ENCODE data around the gene MAGI1.

MAGI1 gene

DNA sequence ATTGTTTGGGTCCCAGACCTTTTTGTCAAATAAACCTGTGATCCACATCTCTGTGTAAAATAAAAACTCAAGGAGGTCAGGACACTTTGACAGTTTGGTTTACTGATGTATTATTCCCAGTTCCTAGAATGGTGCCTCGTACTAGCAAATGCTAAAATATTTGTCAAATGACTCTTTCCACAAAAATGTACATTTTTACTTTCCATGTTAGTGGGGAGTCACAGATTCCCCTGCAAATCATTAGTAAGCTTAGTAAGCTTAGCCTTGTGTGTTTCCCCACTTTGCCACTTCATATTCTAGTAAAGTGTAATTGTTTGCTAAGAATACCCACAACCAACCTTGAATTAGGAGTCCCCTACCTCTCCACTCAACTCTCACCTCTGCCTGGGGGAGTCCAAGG, 2.4 kb upstream of the MAGI1 start:
- TF ChIP-seq ISL1 (CRISPR knock-in tag; IDR thresholded peaks at IDR 0.05) (no peak), ZNF565 (CRISPR knock-in tag; conservative IDR thresholded peaks at IDR 0.05; ENCODE audit: low read depth) (no peak), CSDC2 (CRISPR knock-in tag; IDR thresholded peaks at IDR 0.05) (no peak), SNAI2 (CRISPR knock-in tag; IDR thresholded peaks at IDR 0.05) (no peak), ZNF8 (CRISPR knock-in tag; IDR thresholded peaks at IDR 0.05) (no peak), ESRRG (CRISPR knock-in tag; IDR thresholded peaks at IDR 0.05) (no peak)
- TF ChIP-seq, protein P1, sequence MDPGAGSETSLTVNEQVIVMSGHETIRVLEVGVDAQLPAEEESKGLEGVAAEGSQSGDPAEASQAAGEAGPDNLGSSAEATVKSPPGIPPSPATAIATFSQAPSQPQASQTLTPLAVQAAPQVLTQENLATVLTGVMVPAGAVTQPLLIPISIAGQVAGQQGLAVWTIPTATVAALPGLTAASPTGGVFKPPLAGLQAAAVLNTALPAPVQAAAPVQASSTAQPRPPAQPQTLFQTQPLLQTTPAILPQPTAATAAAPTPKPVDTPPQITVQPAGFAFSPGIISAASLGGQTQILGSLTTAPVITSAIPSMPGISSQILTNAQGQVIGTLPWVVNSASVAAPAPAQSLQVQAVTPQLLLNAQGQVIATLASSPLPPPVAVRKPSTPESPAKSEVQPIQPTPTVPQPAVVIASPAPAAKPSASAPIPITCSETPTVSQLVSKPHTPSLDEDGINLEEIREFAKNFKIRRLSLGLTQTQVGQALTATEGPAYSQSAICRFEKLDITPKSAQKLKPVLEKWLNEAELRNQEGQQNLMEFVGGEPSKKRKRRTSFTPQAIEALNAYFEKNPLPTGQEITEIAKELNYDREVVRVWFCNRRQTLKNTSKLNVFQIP (CRISPR knock-in tag; IDR thresholded peaks at IDR 0.05; ENCODE audit: borderline replicate concordance, low read depth): no peak
- no peak for ATAC-seq

DNA sequence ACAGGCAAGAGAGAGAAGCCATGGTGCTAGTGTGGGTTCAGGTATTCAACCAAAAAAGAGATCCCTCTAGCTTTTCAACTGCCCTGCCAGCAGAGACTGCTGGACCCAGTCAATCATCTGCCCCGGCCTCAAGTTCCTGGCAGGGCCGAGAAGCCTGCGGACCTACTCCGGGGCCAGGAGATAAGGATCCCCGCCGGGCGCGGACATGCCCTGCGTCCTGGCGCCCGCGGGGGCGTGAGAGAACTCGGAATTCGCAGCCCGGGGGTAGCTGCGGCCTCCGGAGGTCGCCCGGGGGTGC, 821 bp upstream of the MAGI1 start:
- ATAC-seq: peak; percentile 28
- TF ChIP-seq, protein P2, sequence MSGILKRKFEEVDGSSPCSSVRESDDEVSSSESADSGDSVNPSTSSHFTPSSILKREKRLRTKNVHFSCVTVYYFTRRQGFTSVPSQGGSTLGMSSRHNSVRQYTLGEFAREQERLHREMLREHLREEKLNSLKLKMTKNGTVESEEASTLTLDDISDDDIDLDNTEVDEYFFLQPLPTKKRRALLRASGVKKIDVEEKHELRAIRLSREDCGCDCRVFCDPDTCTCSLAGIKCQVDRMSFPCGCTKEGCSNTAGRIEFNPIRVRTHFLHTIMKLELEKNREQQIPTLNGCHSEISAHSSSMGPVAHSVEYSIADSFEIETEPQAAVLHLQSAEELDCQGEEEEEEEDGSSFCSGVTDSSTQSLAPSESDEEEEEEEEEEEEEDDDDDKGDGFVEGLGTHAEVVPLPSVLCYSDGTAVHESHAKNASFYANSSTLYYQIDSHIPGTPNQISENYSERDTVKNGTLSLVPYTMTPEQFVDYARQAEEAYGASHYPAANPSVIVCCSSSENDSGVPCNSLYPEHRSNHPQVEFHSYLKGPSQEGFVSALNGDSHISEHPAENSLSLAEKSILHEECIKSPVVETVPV (CRISPR knock-in tag; IDR thresholded peaks at IDR 0.05): no peak
- TF ChIP-seq ZC3H10 (CRISPR knock-in tag; IDR thresholded peaks at IDR 0.05) (no peak), ZFP3 (CRISPR knock-in tag; IDR thresholded peaks at IDR 0.05) (peak; percentile 35; the same call in 1 of the 2 replicates), ESRRG (CRISPR knock-in tag; IDR thresholded peaks at IDR 0.05) (no peak), RARB (CRISPR knock-in tag; IDR thresholded peaks at IDR 0.05) (no peak)
- TF ChIP-seq, protein P3, sequence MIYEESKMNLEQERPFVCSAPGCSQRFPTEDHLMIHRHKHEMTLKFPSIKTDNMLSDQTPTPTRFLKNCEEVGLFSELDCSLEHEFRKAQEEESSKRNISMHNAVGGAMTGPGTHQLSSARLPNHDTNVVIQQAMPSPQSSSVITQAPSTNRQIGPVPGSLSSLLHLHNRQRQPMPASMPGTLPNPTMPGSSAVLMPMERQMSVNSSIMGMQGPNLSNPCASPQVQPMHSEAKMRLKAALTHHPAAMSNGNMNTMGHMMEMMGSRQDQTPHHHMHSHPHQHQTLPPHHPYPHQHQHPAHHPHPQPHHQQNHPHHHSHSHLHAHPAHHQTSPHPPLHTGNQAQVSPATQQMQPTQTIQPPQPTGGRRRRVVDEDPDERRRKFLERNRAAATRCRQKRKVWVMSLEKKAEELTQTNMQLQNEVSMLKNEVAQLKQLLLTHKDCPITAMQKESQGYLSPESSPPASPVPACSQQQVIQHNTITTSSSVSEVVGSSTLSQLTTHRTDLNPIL (CRISPR knock-in tag; IDR thresholded peaks at IDR 0.05; ENCODE audit: low read depth): no peak

DNA sequence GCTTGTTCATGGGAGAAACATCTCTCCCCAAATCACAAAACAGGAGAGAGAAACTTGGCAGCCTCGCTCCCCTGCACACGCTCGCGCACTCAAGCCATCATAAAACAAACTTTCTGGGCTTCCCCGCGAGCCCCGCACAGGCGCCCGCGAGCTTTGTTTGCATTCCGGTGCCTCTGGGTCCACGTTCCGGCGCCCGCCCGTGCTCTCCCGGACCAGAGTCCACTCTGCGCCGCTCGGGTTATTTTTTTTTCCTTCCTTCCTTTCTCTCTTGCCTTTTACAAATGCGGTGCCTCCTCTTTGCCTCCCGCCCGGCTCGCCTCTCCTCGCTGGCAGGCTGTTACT, 363 bp downstream of the MAGI1 start:
- peak; percentile 48 for ATAC-seq
- TF ChIP-seq TOX (CRISPR knock-in tag; IDR thresholded peaks at IDR 0.05; ENCODE audit: borderline replicate concordance) (no peak), ZNF8 (CRISPR knock-in tag; IDR thresholded peaks at IDR 0.05) (no peak), ARNTL (CRISPR knock-in tag; IDR thresholded peaks at IDR 0.05; ENCODE audit: borderline replicate concordance, low read depth) (no peak), ZFP3 (CRISPR knock-in tag; IDR thresholded peaks at IDR 0.05) (no peak)

DNA sequence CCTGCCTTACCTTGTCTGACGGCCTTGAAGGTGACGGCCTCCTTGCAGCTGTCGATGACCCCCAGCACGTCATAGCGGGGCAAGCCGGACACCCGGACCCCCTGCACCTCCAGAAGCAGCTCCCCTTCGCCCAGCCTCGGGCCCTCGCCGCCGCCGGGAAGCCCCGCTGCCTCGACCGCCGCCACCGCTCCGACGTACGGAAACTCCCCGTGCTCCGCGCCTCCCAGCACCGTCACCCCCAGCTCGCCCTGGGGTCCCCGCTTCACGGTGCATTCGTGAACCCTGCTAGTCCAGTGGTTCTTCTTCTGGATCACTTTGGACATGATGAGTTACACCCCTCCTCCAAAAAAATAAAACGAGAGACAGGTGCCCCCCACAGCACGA, 740 bp downstream of the MAGI1 start:
- ATAC-seq: peak; percentile 9
- TF ChIP-seq ZC3H10 (CRISPR knock-in tag; IDR thresholded peaks at IDR 0.05): no peak

DNA sequence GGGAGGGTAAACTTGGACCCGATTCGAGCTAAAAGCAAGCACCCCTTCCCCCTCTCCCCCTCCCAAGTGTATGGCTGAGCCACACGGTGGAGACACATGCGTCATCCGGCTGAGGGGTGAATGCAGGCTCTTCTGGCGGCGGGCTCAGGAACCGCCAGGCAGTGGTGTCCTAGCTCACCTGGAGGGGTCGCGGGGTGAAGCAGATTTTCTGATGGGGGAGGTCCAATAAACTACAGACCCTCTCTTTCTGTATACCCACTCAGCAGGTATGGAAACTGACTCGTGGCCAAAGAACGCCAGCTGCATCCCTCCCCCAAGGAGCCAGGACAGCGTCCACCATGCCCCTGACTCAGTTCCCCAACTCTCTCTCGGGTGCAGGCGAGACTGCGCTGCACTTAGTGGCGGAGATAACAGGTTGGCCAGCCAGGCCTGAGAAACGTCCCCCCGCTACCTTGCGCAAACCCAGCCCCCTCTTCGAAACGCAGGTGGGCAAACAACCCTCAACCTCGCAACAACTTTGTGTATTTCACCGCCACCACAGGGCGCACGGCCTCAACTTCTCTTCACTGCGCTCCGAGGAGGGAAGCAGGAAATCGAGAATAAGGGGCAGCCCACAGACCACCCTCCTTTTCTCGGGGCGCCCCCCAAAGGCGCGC, 1.3 kb downstream of the MAGI1 start:
- ATAC-seq: peak; percentile 38
- TF ChIP-seq TOX (CRISPR knock-in tag; IDR thresholded peaks at IDR 0.05; ENCODE audit: borderline replicate concordance) (no peak), ZNF8 (CRISPR knock-in tag; IDR thresholded peaks at IDR 0.05) (no peak), TCF4 (CRISPR knock-in tag; IDR thresholded peaks at IDR 0.05; ENCODE audit: borderline replicate concordance) (no peak), ESRRG (CRISPR knock-in tag; IDR thresholded peaks at IDR 0.05) (no peak), ZNF70 (CRISPR knock-in tag; IDR thresholded peaks at IDR 0.05) (no peak), GLIS3 (CRISPR knock-in tag; IDR thresholded peaks at IDR 0.05) (no peak), RARB (CRISPR knock-in tag; IDR thresholded peaks at IDR 0.05) (no peak), OSR1 (CRISPR knock-in tag; IDR thresholded peaks at IDR 0.05) (no peak), ZNF565 (CRISPR knock-in tag; conservative IDR thresholded peaks at IDR 0.05; ENCODE audit: low read depth) (no peak), ISL1 (CRISPR knock-in tag; IDR thresholded peaks at IDR 0.05) (no peak), ZFP30 (CRISPR knock-in tag; IDR thresholded peaks at IDR 0.05) (no peak), ZC3H10 (CRISPR knock-in tag; IDR thresholded peaks at IDR 0.05) (no peak), BACH2 (CRISPR knock-in tag; IDR thresholded peaks at IDR 0.05; ENCODE audit: borderline replicate concordance) (no peak), ZFP3 (CRISPR knock-in tag; IDR thresholded peaks at IDR 0.05) (no peak), CSDC2 (CRISPR knock-in tag; IDR thresholded peaks at IDR 0.05) (no peak), SNAI2 (CRISPR knock-in tag; IDR thresholded peaks at IDR 0.05) (no peak), PPARA (CRISPR knock-in tag; IDR thresholded peaks at IDR 0.05; ENCODE audit: borderline replicate concordance) (no peak)
- TF ChIP-seq, protein P1 (CRISPR knock-in tag; IDR thresholded peaks at IDR 0.05; ENCODE audit: borderline replicate concordance, low read depth): no peak
- TF ChIP-seq, protein P2 (CRISPR knock-in tag; IDR thresholded peaks at IDR 0.05): no peak
- TF ChIP-seq, protein P4, sequence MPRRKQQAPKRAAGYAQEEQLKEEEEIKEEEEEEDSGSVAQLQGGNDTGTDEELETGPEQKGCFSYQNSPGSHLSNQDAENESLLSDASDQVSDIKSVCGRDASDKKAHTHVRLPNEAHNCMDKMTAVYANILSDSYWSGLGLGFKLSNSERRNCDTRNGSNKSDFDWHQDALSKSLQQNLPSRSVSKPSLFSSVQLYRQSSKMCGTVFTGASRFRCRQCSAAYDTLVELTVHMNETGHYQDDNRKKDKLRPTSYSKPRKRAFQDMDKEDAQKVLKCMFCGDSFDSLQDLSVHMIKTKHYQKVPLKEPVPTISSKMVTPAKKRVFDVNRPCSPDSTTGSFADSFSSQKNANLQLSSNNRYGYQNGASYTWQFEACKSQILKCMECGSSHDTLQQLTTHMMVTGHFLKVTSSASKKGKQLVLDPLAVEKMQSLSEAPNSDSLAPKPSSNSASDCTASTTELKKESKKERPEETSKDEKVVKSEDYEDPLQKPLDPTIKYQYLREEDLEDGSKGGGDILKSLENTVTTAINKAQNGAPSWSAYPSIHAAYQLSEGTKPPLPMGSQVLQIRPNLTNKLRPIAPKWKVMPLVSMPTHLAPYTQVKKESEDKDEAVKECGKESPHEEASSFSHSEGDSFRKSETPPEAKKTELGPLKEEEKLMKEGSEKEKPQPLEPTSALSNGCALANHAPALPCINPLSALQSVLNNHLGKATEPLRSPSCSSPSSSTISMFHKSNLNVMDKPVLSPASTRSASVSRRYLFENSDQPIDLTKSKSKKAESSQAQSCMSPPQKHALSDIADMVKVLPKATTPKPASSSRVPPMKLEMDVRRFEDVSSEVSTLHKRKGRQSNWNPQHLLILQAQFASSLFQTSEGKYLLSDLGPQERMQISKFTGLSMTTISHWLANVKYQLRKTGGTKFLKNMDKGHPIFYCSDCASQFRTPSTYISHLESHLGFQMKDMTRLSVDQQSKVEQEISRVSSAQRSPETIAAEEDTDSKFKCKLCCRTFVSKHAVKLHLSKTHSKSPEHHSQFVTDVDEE (CRISPR knock-in tag; IDR thresholded peaks at IDR 0.05): no peak
